Activated effector memory CD4-positive, alpha-beta T cell treated with Interleukin-2 at 50 U/mL for 16 hours (primary cell): ENCODE results near the gene FAM20A.

Experiments
- DNase-seq: peaks from one replicate; pipeline ENCODE4 v3.0.0-alpha.2; 2020

Gene FAM20A

GRCh38 chr17:68489919-68490318, 111.2 kb downstream of the FAM20A start:
- DNase-seq = no peak
